Activated CD4-positive, alpha-beta T cell treated with anti-CD3 and anti-CD28 coated beads, Interleukin-2, amount 10 ng/mL, durations not matched to agents 7 days and 5 days (primary cell): ENCODE results near the gene GAST. TPM values are rescaled to one million over a fixed set of nuclear protein-coding genes. Genes with fewer than 3 reads are reported as not detected.
"Not testable (repeated sequence)": the region's sequence is repeated elsewhere in the genome, so short reads cannot be mapped to it uniquely, and the experiment has no call there.

Experiments used
- CTCF ChIA-PET: fragments of 350-600 bp; sonication (Branson Sonifier 250); formaldehyde crosslinking; loops from one replicate; lab custom pipeline; 2021; ENCODE audit warnings: antibody characterized with exemption; lab: Charles Lee
- POLR2A ChIA-PET: fragments of 350-600 bp; sonication (Branson Sonifier 250); formaldehyde crosslinking; loops from one replicate; lab custom pipeline; 2021; ENCODE audit warnings: antibody characterized with exemption; lab: Charles Lee
- DNase-seq: peaks from one replicate; pipeline ENCODE4 v3.0.0-alpha.2; 2020
- H3K27ac Mint-ChIP-seq: one replicate; pipeline ENCODE4 v1.8.0; 2021; ENCODE audit warnings: mild to moderate bottlenecking, moderate library complexity, mixed read lengths
- H3K27me3 Mint-ChIP-seq: one replicate; pipeline ENCODE4 v1.8.0; 2021; ENCODE audit warnings: mixed read lengths
- H3K36me3 Mint-ChIP-seq: one replicate; pipeline ENCODE4 v1.8.0; 2021; ENCODE audit warnings: low read depth, mixed read lengths
- H3K4me1 Mint-ChIP-seq: one replicate; pipeline ENCODE4 v1.8.0; 2021; ENCODE audit warnings: mixed read lengths
- H3K4me3 Mint-ChIP-seq: one replicate; pipeline ENCODE4 v1.8.0; 2021; ENCODE audit warnings: mild to moderate bottlenecking, moderate library complexity, mixed read lengths
- H3K9me3 Mint-ChIP-seq: one replicate; pipeline ENCODE4 v1.8.0; 2021; ENCODE audit warnings: mixed read lengths
- total RNA-seq, 2 experiments: library from RNA; stranded (reverse); gene quantifications; one replicate each; pipeline ENCODE4 v1.2.3, GENCODE V29; 2021

Gene GAST
- total RNA-seq = not detected

GRCh38 chr17:41711669-41712400, at the start of gene GAST:
Gene GAST (plus strand): TSS chr17:41712331. CDS start chr17:41715437, 3,106 bp downstream.
- H3K9me3 Mint-ChIP-seq = no peaks in the 10 kb centered on the region
- no peak for DNase-seq
- no peak within 1 kb of the TSS for H3K4me3 Mint-ChIP-seq
- ChIA-PET POLR2A (no interaction called here), CTCF (interaction anchor here (1.0 kb wide), 1 partner anchor 22 kb away, joined by 5 read pairs; the partner anchor contains the start of gene HAP1)
- peaks cover 11% of the 10 kb centered on the region for H3K27me3 Mint-ChIP-seq
- peaks cover 5% of the 10 kb centered on the region for H3K4me1 Mint-ChIP-seq
- no peak within 1 kb of the TSS for H3K27ac Mint-ChIP-seq
- H3K36me3 Mint-ChIP-seq = no peaks in the 10 kb centered on the region

GRCh38 chr17:41663451-41664171, 48.5 kb upstream of the GAST start:
- DNase-seq = no peak
- CTCF ChIA-PET = interaction anchor here (0.7 to 9.6 kb wide), 21 partner anchors 9 to 867 kb away, joined by 3 to 235 read pairs (median 5); no protein-coding TSS in a partner anchor
- H3K9me3 Mint-ChIP-seq = no peaks in the 10 kb centered on the region
- POLR2A ChIA-PET = no interaction called here
- H3K4me1 Mint-ChIP-seq = peaks cover 33% of the 10 kb centered on the region
- no peak overlapping the region for H3K4me3 Mint-ChIP-seq
- H3K27ac Mint-ChIP-seq = no peak overlapping the region
- H3K36me3 Mint-ChIP-seq = no peaks in the 10 kb centered on the region
- peaks cover 13% of the 10 kb centered on the region for H3K27me3 Mint-ChIP-seq

- peaks cover 13% of the 10 kb centered on the region for H3K27me3 Mint-ChIP-seq
- ChIA-PET POLR2A (no interaction called here), CTCF (interaction anchor here (0.7 to 9.6 kb wide), 5 partner anchors 13 to 735 kb away, joined by 3 to 235 read pairs (median 50); partner anchors contain the start of gene EIF1)
- H3K4me1 Mint-ChIP-seq = peaks cover 36% of the 10 kb centered on the region
- no peak for DNase-seq
- no peak overlapping the region for H3K4me3 Mint-ChIP-seq
- H3K36me3 Mint-ChIP-seq = no peaks in the 10 kb centered on the region
- no peak overlapping the region for H3K27ac Mint-ChIP-seq
- H3K9me3 Mint-ChIP-seq = no peaks in the 10 kb centered on the region
These were observed 48.0 kb upstream of the GAST start for GRCh38 chr17:41664172-41664457.

DNA sequence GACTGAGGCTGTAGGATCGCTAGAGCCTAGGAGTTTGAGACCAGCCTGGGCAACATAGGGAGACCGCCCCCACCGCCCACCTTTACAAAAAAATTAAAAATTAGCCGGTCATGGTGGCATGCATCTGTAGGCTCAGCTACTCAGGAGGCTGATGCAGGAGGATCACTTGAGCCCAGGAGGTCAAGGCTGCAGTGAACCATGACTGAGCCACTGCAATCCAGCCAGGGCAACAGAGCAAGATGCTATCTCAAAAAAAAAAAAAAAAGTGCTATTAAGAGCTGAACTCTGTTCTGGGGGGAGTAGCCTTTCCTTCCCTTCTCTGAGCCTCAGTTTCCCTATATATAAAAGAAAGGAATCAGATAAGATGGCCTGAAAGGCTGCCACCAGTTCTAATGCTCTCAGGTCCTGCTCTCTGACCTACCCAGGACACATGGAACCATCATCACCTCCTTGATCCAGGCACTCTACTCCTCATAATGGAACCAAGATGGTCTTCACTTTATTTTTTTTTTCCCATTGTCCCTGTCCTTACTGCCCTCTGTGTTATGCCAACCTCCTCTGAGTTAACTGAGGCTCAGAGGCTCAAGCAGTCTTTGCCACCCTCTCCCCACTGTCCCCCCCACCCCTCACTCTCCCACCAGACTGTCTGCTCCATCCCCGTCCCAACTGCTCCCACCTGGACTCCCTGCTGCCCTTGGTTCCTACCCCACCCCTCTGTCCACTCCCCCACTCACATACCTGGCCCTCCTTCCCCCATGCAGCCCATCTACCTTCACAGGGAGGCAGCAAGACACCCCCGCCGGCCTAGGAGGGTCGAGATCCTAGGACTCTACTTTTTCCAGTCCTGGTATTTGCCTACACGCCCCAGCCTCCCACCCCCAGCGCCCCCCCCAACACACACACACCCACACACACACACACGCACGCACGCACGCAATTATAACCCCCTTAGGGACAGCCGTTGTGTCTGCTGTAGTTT, 47.3 kb upstream of the GAST start:
- Mint-ChIP-seq H3K27me3 (peaks cover 13% of the 10 kb centered on the region), H3K4me1 (peaks cover 42% of the 10 kb centered on the region), H3K36me3 (no peaks in the 10 kb centered on the region), H3K9me3 (no peaks in the 10 kb centered on the region), H3K27ac (peak overlapping the region; percentile 98), H3K4me3 (peak overlapping the region; percentile 79)
- no peak for DNase-seq
- ChIA-PET POLR2A (interaction anchor here (1.1 to 1.5 kb wide), 2 partner anchors 14 to 24 kb away, joined by 4 to 10 read pairs; partner anchors contain the start of gene EIF1), CTCF (interaction anchor here (0.5 to 9.6 kb wide), 23 partner anchors 14 to 1116 kb away, joined by 3 to 235 read pairs (median 4); partner anchors contain the start of gene EIF1)

GRCh38 chr17:41665566-41666236, 46.4 kb upstream of the GAST start:
- POLR2A ChIA-PET = interaction anchor here (1.1 to 1.5 kb wide), 2 partner anchors 13 to 23 kb away, joined by 4 to 10 read pairs; partner anchors contain the start of gene EIF1
- Mint-ChIP-seq H3K27me3 (peaks cover 13% of the 10 kb centered on the region), H3K36me3 (no peaks in the 10 kb centered on the region), H3K4me3 (peak overlapping the region; percentile 79), H3K27ac (peak overlapping the region; percentile 98), H3K4me1 (peaks cover 42% of the 10 kb centered on the region), H3K9me3 (no peaks in the 10 kb centered on the region)
- DNase-seq = peak; percentile 86
- CTCF ChIA-PET = interaction anchor here (0.5 to 9.6 kb wide), 23 partner anchors 9 to 1117 kb away, joined by 3 to 235 read pairs (median 4); partner anchors contain the start of gene EIF1

GRCh38 chr17:41666237-41666641, 45.9 kb upstream of the GAST start:
- POLR2A ChIA-PET = interaction anchor here (1.1 to 1.5 kb wide), 2 partner anchors 12 to 23 kb away, joined by 4 to 10 read pairs; partner anchors contain the start of gene EIF1
- peaks cover 13% of the 10 kb centered on the region for H3K27me3 Mint-ChIP-seq
- peak; percentile 52 for DNase-seq
- peak overlapping the region; percentile 98 for H3K27ac Mint-ChIP-seq
- peaks cover 43% of the 10 kb centered on the region for H3K4me1 Mint-ChIP-seq
- no peaks in the 10 kb centered on the region for H3K36me3 Mint-ChIP-seq
- H3K9me3 Mint-ChIP-seq = no peaks in the 10 kb centered on the region
- peak overlapping the region; percentile 79 for H3K4me3 Mint-ChIP-seq
- CTCF ChIA-PET = interaction anchor here (1.0 to 9.6 kb wide), 17 partner anchors 10 to 1018 kb away, joined by 3 to 235 read pairs (median 4); partner anchors contain the start of gene EIF1

DNA sequence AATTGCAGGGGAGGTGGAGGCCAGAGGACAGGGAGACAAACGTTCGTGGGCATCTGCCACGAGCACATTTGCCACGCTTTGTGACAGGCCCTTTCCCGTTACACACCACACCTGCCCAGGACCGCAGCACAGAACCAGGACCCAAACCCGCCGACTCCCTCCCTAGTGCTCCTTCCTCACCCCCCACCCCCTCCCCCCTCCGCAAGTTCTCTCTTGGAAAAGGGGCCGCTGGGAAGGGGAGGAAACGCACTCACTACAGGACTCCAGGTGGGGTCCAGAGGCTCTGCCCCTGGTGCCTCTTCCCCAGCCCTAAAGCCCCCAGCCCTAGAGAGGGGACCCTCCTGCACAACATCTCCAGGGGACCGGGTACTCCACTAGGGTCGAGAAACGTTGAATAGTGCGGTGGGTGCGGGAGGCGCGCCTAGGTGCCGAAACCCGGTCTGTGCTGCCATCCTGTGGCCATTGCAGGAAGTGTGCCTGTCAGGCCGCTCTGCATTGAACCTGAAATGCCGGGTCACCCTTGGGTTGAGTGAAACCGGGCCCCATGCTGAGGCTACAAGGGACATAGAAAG, 45.3 kb upstream of the GAST start:
- ChIA-PET CTCF (interaction anchor here (0.9 to 9.6 kb wide), 15 partner anchors 14 to 852 kb away, joined by 3 to 235 read pairs (median 4); partner anchors contain the start of gene EIF1), POLR2A (interaction anchor here (1.1 to 1.5 kb wide), 2 partner anchors 22 to 29 kb away, joined by 3 to 10 read pairs; partner anchors contain the start of gene EIF1)
- peaks cover 13% of the 10 kb centered on the region for H3K27me3 Mint-ChIP-seq
- H3K4me1 Mint-ChIP-seq = peaks cover 45% of the 10 kb centered on the region
- no peaks in the 10 kb centered on the region for H3K9me3 Mint-ChIP-seq
- peak overlapping the region; percentile 98 for H3K27ac Mint-ChIP-seq
- no peaks in the 10 kb centered on the region for H3K36me3 Mint-ChIP-seq
- peak; percentile 88 for DNase-seq
- peak overlapping the region; percentile 79 for H3K4me3 Mint-ChIP-seq

DNA sequence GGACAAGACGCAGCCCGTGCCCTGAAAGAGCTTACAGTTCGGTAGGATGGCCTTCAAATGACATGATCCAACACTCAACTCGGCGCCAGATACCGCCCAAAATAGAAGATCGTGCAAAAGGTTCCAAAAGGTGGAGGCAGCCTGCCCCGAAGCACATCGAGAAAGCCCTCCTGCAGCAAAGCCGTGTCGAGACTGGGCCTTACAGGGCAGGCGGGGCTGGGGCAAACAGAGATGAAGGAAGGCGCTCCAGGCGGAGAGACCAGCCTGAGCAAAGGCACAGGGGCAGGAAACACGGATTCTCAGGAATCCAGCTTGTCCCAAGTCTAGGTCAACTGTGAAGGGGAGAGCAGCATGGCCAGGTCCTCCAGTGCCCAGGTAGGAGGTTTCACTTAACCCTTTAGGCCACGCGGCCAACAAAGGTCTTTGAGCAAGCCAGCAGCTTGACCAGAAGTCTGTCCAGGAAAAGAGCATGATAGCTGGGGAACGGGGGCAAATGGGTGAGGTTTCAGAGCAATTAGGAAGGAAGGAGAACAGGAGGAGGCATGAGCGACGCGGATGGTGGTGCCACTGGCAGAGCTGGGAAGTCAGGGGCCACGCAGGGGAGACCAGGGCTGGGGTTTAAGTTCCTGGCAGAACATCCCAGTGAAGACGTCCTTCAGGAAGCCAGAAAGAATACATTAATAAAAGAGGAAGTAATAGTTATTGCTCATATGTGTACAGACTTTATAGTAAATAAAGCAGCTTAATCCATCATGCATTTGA, 44.7 kb upstream of the GAST start:
- ChIA-PET CTCF (interaction anchor here (0.5 to 9.6 kb wide), 10 partner anchors 14 to 808 kb away, joined by 3 to 235 read pairs (median 6); partner anchors contain the start of gene EIF1), POLR2A (interaction anchor here (1.1 to 1.3 kb wide), 2 partner anchors 22 to 28 kb away, joined by 3 to 4 read pairs; no protein-coding TSS in a partner anchor)
- no peaks in the 10 kb centered on the region for H3K9me3 Mint-ChIP-seq
- H3K27ac Mint-ChIP-seq = peak overlapping the region; percentile 98
- DNase-seq = no peak
- peaks cover 13% of the 10 kb centered on the region for H3K27me3 Mint-ChIP-seq
- peaks cover 48% of the 10 kb centered on the region for H3K4me1 Mint-ChIP-seq
- H3K4me3 Mint-ChIP-seq = peak overlapping the region; percentile 79
- H3K36me3 Mint-ChIP-seq = no peaks in the 10 kb centered on the region

DNA sequence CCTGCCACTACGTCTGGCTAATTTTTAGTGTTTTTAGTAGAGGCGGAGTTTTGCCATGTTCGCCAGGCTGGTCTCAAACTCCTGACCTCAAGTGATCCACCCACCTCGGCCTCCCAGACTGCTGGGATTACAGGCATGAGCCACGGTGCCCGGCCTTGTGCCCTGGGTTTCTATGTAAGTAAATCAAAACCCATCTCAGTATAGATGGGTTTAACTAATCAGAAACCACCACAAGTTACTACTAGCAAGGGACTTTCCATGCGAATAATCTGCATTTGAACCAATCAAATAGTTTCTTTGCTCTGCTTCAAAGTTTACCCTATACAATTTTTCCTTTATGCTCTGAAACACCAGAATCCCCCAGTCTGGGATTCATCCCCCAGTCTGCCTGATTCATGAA, 40.0 kb upstream of the GAST start:
- H3K4me1 Mint-ChIP-seq = peaks cover 46% of the 10 kb centered on the region
- H3K36me3 Mint-ChIP-seq = no peaks in the 10 kb centered on the region
- no peaks in the 10 kb centered on the region for H3K27me3 Mint-ChIP-seq
- DNase-seq = no peak
- ChIA-PET CTCF (interaction anchor here (0.6 to 3.2 kb wide), 2 partner anchors 10 to 403 kb away, joined by 3 to 17 read pairs; no protein-coding TSS in a partner anchor), POLR2A (no interaction called here)
- no peaks in the 10 kb centered on the region for H3K9me3 Mint-ChIP-seq
- no peak overlapping the region for H3K27ac Mint-ChIP-seq
- H3K4me3 Mint-ChIP-seq = no peak overlapping the region

- POLR2A ChIA-PET = not testable (repeated sequence)
- H3K4me1 Mint-ChIP-seq = peaks cover 56% of the 10 kb centered on the region
These were observed 36.7 kb upstream of the GAST start for GRCh38 chr17:41675157-41676057.

More at GRCh38 chr17:41675157-41676057, 36.7 kb upstream of the GAST start:
- H3K27ac Mint-ChIP-seq, H3K27me3 Mint-ChIP-seq, DNase-seq, H3K36me3 Mint-ChIP-seq, H3K9me3 Mint-ChIP-seq, H3K4me3 Mint-ChIP-seq: not testable (repeated sequence)
- CTCF ChIA-PET = interaction anchor here (10.7 kb wide), 1 partner anchor 10 kb away, joined by 137 read pairs; no protein-coding TSS in a partner anchor
